Measurements from ENCODE around the gene DRICH1. TPM values are rescaled to one million over a fixed set of nuclear protein-coding genes. Genes with fewer than 3 reads are reported as not detected.

Gene DRICH1
- total RNA-seq, 1 experiment from 2014 or later = 0.45 TPM

GRCh38 chr22:23583153-23583552 is 49.0 kb downstream of the DRICH1 start:
- Histone ChIP-seq H3K36me3 (ENCODE audit: insufficient read depth, low read length, poor library complexity, severe bottlenecking) (no peaks in the 10 kb centered on the region), H3K4me1 (ENCODE audit: insufficient read depth, low read length, poor library complexity, severe bottlenecking) (no peaks in the 10 kb centered on the region), H3K4me3 (ENCODE audit: low read depth, low read length, poor library complexity, severe bottlenecking) (no peak overlapping the region), H3K27ac (ENCODE audit: low read depth, low read length, poor library complexity, severe bottlenecking) (no peak overlapping the region), H3K27me3 (replicated peaks; ENCODE audit: insufficient read depth, low read depth, low read length, poor library complexity) (no peaks in the 10 kb centered on the region), H3K9me3 (ENCODE audit: low read depth, low read length, poor library complexity, severe bottlenecking) (no peaks in the 10 kb centered on the region)
- DNase-seq (ENCODE audit: low spot score) = no peak
- TF ChIP-seq, protein P1, sequence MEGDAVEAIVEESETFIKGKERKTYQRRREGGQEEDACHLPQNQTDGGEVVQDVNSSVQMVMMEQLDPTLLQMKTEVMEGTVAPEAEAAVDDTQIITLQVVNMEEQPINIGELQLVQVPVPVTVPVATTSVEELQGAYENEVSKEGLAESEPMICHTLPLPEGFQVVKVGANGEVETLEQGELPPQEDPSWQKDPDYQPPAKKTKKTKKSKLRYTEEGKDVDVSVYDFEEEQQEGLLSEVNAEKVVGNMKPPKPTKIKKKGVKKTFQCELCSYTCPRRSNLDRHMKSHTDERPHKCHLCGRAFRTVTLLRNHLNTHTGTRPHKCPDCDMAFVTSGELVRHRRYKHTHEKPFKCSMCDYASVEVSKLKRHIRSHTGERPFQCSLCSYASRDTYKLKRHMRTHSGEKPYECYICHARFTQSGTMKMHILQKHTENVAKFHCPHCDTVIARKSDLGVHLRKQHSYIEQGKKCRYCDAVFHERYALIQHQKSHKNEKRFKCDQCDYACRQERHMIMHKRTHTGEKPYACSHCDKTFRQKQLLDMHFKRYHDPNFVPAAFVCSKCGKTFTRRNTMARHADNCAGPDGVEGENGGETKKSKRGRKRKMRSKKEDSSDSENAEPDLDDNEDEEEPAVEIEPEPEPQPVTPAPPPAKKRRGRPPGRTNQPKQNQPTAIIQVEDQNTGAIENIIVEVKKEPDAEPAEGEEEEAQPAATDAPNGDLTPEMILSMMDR (conservative IDR thresholded peaks at IDR 0.05; ENCODE audit: low read depth, low read length) = no peak
- TF ChIP-seq EZH2 (IDR thresholded peaks at IDR 0.05; ENCODE audit: borderline replicate concordance, low read depth, low read length, poor library complexity, severe bottlenecking) = no peak
- ChIA-PET CTCF (no interaction called here), POLR2A (ENCODE audit: low non-redundant PET) (no interaction called here)
- no TSS peak for BruUV-seq (replicated peaks)
- intact Hi-C loops (cut with micrococcal nuclease; ENCODE audit: unreplicated experiment) = no loop called here

GRCh38 chr22:23581260-23581650 is 50.9 kb downstream of the DRICH1 start:
- POLR2A ChIA-PET (ENCODE audit: low non-redundant PET) = no interaction called here
- DNase-seq (ENCODE audit: low spot score) = no peak
- no peaks in the 10 kb centered on the region for H3K4me1 ChIP-seq (ENCODE audit: insufficient read depth, low read length, poor library complexity, severe bottlenecking)
- no peak for TF ChIP-seq EZH2 (IDR thresholded peaks at IDR 0.05; ENCODE audit: borderline replicate concordance, low read depth, low read length, poor library complexity, severe bottlenecking)
- TF ChIP-seq, protein P1 (conservative IDR thresholded peaks at IDR 0.05; ENCODE audit: low read depth, low read length) = no peak
- H3K27ac ChIP-seq (ENCODE audit: low read depth, low read length, poor library complexity, severe bottlenecking) = no peak overlapping the region
- CTCF ChIA-PET = no interaction called here
- intact Hi-C loops (cut with micrococcal nuclease; ENCODE audit: unreplicated experiment) = no loop called here
- no peaks in the 10 kb centered on the region for H3K9me3 ChIP-seq (ENCODE audit: low read depth, low read length, poor library complexity, severe bottlenecking)
- H3K4me3 ChIP-seq (ENCODE audit: low read depth, low read length, poor library complexity, severe bottlenecking) = no peak overlapping the region
- no TSS peak for BruUV-seq (replicated peaks)
- H3K27me3 ChIP-seq (replicated peaks; ENCODE audit: insufficient read depth, low read depth, low read length, poor library complexity) = no peaks in the 10 kb centered on the region
- H3K36me3 ChIP-seq (ENCODE audit: insufficient read depth, low read length, poor library complexity, severe bottlenecking) = no peaks in the 10 kb centered on the region

- CTCF ChIA-PET = no interaction called here
- intact Hi-C loops (cut with micrococcal nuclease; ENCODE audit: unreplicated experiment) = no loop called here
Measured at GRCh38 chr22:23580576-23581259, 51.4 kb downstream of the DRICH1 start.

More at GRCh38 chr22:23580576-23581259, 51.4 kb downstream of the DRICH1 start:
- H3K4me1 ChIP-seq (ENCODE audit: insufficient read depth, low read length, poor library complexity, severe bottlenecking) = no peaks in the 10 kb centered on the region
- POLR2A ChIA-PET (ENCODE audit: low non-redundant PET) = no interaction called here
- H3K4me3 ChIP-seq (ENCODE audit: low read depth, low read length, poor library complexity, severe bottlenecking) = no peak overlapping the region
- BruUV-seq (replicated peaks) = no TSS peak
- no peaks in the 10 kb centered on the region for H3K27me3 ChIP-seq (replicated peaks; ENCODE audit: insufficient read depth, low read depth, low read length, poor library complexity)
- no peak for DNase-seq (ENCODE audit: low spot score)
- TF ChIP-seq EZH2 (IDR thresholded peaks at IDR 0.05; ENCODE audit: borderline replicate concordance, low read depth, low read length, poor library complexity, severe bottlenecking) = no peak
- TF ChIP-seq, protein P1 (conservative IDR thresholded peaks at IDR 0.05; ENCODE audit: low read depth, low read length) = no peak
- H3K36me3 ChIP-seq (ENCODE audit: insufficient read depth, low read length, poor library complexity, severe bottlenecking) = no peaks in the 10 kb centered on the region
- no peaks in the 10 kb centered on the region for H3K9me3 ChIP-seq (ENCODE audit: low read depth, low read length, poor library complexity, severe bottlenecking)
- H3K27ac ChIP-seq (ENCODE audit: low read depth, low read length, poor library complexity, severe bottlenecking) = no peak overlapping the region

All from A673 (cell line).